Esophagus (tissue), 2 donors: Measurements from ENCODE around the gene PARM1. TPM values are rescaled to one million over a fixed set of nuclear protein-coding genes. Genes with fewer than 3 reads are reported as not detected.

Source experiments
- H3K27ac ChIP-seq, 2 donors: one replicate each; pipeline ENCODE4 v1.5.1; 2013; ENCODE audit warnings: low read depth in 2 of 2, mild to moderate bottlenecking in 2 of 2, inconsistent platforms in 1 of 2, low read length in 1 of 2, moderate library complexity in 1 of 2
- H3K27me3 ChIP-seq, 2 donors: one replicate each; pipeline ENCODE4 v1.6.1; 2013; ENCODE audit warnings: low read length in 2 of 2, control low read depth in 1 of 2, mild to moderate bottlenecking in 1 of 2; ENCODE audit not compliant: insufficient read depth in 2 of 2, control insufficient read depth in 1 of 2
- H3K36me3 ChIP-seq, 2 donors: one replicate each; pipeline ENCODE4 v1.6.1; 2013; ENCODE audit warnings: low read length in 1 of 2; ENCODE audit not compliant: control insufficient read depth in 2 of 2, insufficient read depth in 2 of 2
- H3K4me1 ChIP-seq, 2 donors: one replicate each; pipeline ENCODE4 v1.6.1; 2013; ENCODE audit warnings: low read length in 1 of 2; ENCODE audit not compliant: control insufficient read depth in 2 of 2, insufficient read depth in 2 of 2
- H3K4me3 ChIP-seq, 2 donors: one replicate each; pipeline ENCODE4 v1.5.1; 2013; ENCODE audit warnings: low read length in 2 of 2, mild to moderate bottlenecking in 2 of 2, low read depth in 1 of 2, moderate library complexity in 1 of 2
- H3K9me3 ChIP-seq, 2 donors: one replicate each; pipeline ENCODE4 v1.6.1; 2013; ENCODE audit warnings: mild to moderate bottlenecking in 2 of 2, low read depth in 1 of 2, low read length in 1 of 2, moderate library complexity in 1 of 2; ENCODE audit not compliant: control insufficient read depth in 2 of 2, insufficient read depth in 1 of 2
- WGBS, 2 donors: extraction: QIAGEN DNeasy Blood & Tissue Kit; methylation state at CpG; one replicate each; pipeline ENCODE4 v1.1.7; 2013; 5-methylcytosine and 5-hydroxymethylcytosine counted together
- polyA plus RNA-seq, 2 donors: library from polyadenylated mRNA; stranded (reverse); fragments of 200-250 nt; gene quantifications; one replicate each; pipeline ENCODE4 v1.2.3, GENCODE V29; 2013
- donor health status: healthy with polysubstance abuse.
- donor health status: Bipolar disorder and iron deficiency.

The PARM1 gene, protein sequence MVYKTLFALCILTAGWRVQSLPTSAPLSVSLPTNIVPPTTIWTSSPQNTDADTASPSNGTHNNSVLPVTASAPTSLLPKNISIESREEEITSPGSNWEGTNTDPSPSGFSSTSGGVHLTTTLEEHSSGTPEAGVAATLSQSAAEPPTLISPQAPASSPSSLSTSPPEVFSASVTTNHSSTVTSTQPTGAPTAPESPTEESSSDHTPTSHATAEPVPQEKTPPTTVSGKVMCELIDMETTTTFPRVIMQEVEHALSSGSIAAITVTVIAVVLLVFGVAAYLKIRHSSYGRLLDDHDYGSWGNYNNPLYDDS
- 1 to 10 TPM in 1 of 2 donors, under 1 TPM in 1; 0.51 to 1.8 TPM for polyA plus RNA-seq

GRCh38 chr4:74932832-74933561 is at the start of gene PARM1:
PARM1 (plus strand) TSS chr4:74933116; CDS start chr4:74933328, 212 bp downstream.
- Histone ChIP-seq H3K4me1 (peaks cover 3 to 7% of the 10 kb centered on the region in 2 donors), H3K36me3 (no peaks in the 10 kb centered on the region), H3K27ac (peak within 1 kb of the TSS; percentile 58 to 59), H3K27me3 (no peaks in the 10 kb centered on the region), H3K9me3 (no peaks in the 10 kb centered on the region), H3K4me3 (peak within 1 kb of the TSS; percentile 54 to 60)
- WGBS, 2 donors = 1% methylated on average over 51 to 64 of the region's 64 CpGs

DNA sequence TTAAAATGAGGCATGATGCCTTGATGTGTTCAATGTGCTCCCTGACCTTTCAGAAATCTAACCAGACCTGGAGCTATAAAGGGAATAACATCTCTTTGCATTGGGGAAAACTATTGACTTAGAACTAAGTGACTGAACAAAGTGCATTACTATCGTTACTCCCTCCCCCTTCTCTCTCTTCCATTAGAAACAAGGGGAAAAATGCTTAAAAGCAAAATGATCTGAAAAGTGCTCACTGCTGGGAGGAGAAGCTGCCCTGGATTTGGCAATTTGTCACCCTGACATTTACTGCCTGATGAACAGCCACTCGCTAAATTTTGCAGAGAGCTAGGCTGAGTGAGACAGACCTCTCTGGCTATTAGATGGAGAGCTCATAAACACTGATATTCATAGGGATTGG is 48.6 kb upstream of the PARM1 start:
- Histone ChIP-seq H3K36me3 (no peaks in the 10 kb centered on the region), H3K27me3 (no peaks in the 10 kb centered on the region)
- WGBS, 2 donors = 49 to 63% methylated on average over 2 of the region's 2 CpGs

GRCh38 chr4:74886484-74886883 is 46.4 kb upstream of the PARM1 start:
- H3K4me1 ChIP-seq = no peaks in the 10 kb centered on the region
- WGBS, 2 donors = 71 to 81% methylated on average over 4 of the region's 4 CpGs
- H3K9me3 ChIP-seq = no peaks in the 10 kb centered on the region

More for the DNA sequence above, 48.6 kb upstream of the PARM1 start:
- H3K4me3 ChIP-seq = no peak overlapping the region
- H3K9me3 ChIP-seq = no peaks in the 10 kb centered on the region
- no peak overlapping the region for H3K27ac ChIP-seq
- H3K4me1 ChIP-seq = no peaks in the 10 kb centered on the region

GRCh38 chr4:74890341-74890740 is 42.6 kb upstream of the PARM1 start:
- Histone ChIP-seq H3K36me3 (no peaks in the 10 kb centered on the region), H3K27ac (no peak overlapping the region), H3K9me3 (no peaks in the 10 kb centered on the region), H3K4me3 (no peak overlapping the region), H3K27me3 (no peaks in the 10 kb centered on the region), H3K4me1 (no peaks in the 10 kb centered on the region)
- 58 to 61% methylated on average over 5 of the region's 5 CpGs for WGBS, 2 donors

More at GRCh38 chr4:74886484-74886883, 46.4 kb upstream of the PARM1 start:
- H3K4me3 ChIP-seq = no peak overlapping the region
- no peak overlapping the region for H3K27ac ChIP-seq
- H3K27me3 ChIP-seq = no peaks in the 10 kb centered on the region
- no peaks in the 10 kb centered on the region for H3K36me3 ChIP-seq

GRCh38 chr4:74891037-74891436 is 41.9 kb upstream of the PARM1 start:
- 91 to 95% methylated on average over 1 of the region's 1 CpG for WGBS, 2 donors
- Histone ChIP-seq H3K4me3 (no peak overlapping the region), H3K9me3 (no peaks in the 10 kb centered on the region), H3K4me1 (no peaks in the 10 kb centered on the region), H3K27me3 (no peaks in the 10 kb centered on the region), H3K36me3 (no peaks in the 10 kb centered on the region), H3K27ac (no peak overlapping the region)

DNA sequence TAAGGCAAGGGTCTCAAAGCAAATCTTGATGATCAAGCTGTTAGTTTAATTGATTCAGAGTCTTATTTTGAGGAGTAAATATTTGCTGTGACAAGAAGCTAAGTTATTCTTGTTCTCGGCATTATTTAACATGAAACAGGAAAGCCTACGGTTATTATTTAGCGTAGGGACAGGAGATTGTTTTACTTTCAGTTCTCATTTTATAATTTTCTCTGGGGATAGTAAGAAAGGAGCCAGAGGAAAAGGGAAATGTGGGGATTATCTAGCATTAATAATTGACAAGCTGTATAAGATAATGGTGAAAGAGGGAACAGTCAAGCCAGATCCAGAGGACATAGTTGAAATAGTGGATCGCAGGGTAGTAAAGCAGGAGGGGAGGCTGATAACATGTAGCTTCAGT is 39.7 kb upstream of the PARM1 start:
- WGBS, 2 donors = 30 to 40% methylated on average over 4 of the region's 4 CpGs
- Histone ChIP-seq H3K4me3 (peak overlapping the region in 1 of 2 donors; percentile 11), H3K4me1 (no peaks in the 10 kb centered on the region), H3K27me3 (no peaks in the 10 kb centered on the region), H3K27ac (no peak overlapping the region), H3K36me3 (no peaks in the 10 kb centered on the region), H3K9me3 (no peaks in the 10 kb centered on the region)

- Histone ChIP-seq H3K4me3 (no peak overlapping the region), H3K9me3 (no peaks in the 10 kb centered on the region), H3K4me1 (no peaks in the 10 kb centered on the region), H3K27me3 (no peaks in the 10 kb centered on the region), H3K36me3 (no peaks in the 10 kb centered on the region), H3K27ac (no peak overlapping the region)
- 62 to 83% methylated on average over 3 of the region's 3 CpGs for WGBS, 2 donors
These were observed 36.3 kb upstream of the PARM1 start for GRCh38 chr4:74896595-74896994.

- Histone ChIP-seq H3K4me1 (no peaks in the 10 kb centered on the region), H3K36me3 (no peaks in the 10 kb centered on the region), H3K9me3 (no peaks in the 10 kb centered on the region), H3K4me3 (no peak overlapping the region), H3K27ac (no peak overlapping the region), H3K27me3 (no peaks in the 10 kb centered on the region)
- 66 to 69% methylated on average over 2 of the region's 2 CpGs for WGBS, 2 donors
These were observed 35.5 kb upstream of the PARM1 start for GRCh38 chr4:74897386-74897785.

- WGBS, 2 donors = 80 to 86% methylated on average over 2 of the region's 2 CpGs
- H3K9me3 ChIP-seq = no peaks in the 10 kb centered on the region
- no peaks in the 10 kb centered on the region for H3K36me3 ChIP-seq
- no peak overlapping the region for H3K4me3 ChIP-seq
- no peak overlapping the region for H3K27ac ChIP-seq
- no peaks in the 10 kb centered on the region for H3K4me1 ChIP-seq
- no peaks in the 10 kb centered on the region for H3K27me3 ChIP-seq
These were observed 32.1 kb upstream of the PARM1 start for GRCh38 chr4:74900862-74901261.
